GM21515 (cell line): ENCODE measurements around the gene SEMA3F.

Experiments used
- ATAC-seq: cut with Tn5 transposase; IDR thresholded peaks from one replicate; pipeline ENCODE4 v1.9.1; 2021; ENCODE audit not compliant: unreplicated experiment

Gene SEMA3F

GRCh38 chr3:50192124-50192523 lies 37.0 kb downstream of the SEMA3F start:
- no peak for ATAC-seq

DNA sequence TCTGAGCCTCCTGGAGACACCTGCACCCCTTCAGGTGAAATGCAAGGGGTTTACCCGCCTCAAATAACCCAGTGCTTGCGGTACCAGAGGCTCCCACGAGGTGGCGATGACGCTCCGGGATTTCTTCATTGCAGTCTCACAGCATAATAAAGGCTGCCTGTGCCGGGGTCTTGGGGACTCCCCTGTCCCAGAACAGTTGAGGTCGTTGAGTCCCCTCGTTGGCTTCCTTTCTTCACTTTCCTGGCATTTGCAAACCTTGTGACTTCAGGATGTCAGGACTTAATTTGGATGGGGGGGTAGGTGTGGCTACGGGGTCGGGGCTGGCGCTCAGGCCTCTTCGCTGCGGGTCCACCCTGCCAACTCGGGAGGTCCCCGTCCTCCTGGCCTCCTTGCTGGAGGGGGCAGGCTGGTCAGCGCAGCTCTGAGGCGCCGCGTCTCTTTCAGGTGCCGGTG lies 37.6 kb downstream of the SEMA3F start:
- no peak for ATAC-seq

DNA sequence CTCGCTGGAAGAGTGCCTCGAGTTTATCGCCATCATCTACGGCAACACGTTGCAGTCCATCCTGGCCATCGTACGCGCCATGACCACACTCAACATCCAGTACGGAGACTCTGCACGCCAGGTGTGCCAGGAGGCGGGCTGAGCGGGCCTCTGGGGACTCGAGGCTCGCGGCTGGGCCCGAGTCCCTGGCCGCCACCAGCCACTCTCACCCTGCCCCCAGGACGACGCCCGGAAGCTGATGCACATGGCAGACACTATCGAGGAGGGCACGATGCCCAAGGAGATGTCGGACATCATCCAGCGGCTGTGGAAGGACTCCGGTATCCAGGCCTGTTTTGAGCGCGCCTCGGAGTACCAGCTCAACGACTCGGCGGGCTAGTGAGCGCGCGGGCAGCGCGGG lies 38.2 kb downstream of the SEMA3F start:
- no peak for ATAC-seq

DNA sequence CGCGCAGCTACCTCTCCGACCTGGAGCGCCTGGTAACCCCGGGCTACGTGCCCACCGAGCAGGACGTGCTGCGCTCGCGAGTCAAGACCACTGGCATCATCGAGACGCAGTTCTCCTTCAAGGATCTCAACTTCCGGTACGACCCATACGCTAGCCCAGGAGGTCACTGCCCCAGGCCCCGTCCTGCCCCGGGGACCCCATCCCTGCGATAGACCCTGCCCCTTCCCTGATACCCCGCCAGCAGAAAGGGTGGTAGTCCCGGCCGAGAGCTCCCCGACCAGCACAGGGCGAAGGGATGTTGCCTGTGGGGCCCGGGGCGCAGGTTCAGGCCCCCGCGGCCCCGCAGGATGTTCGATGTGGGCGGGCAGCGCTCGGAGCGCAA lies 38.6 kb downstream of the SEMA3F start:
- ATAC-seq, result no peak

- no peak for ATAC-seq
Measured at GRCh38 chr3:50194128-50194902, 39.2 kb downstream of the SEMA3F start.

- no peak for ATAC-seq
Measured at GRCh38 chr3:50194903-50195500, 39.9 kb downstream of the SEMA3F start.

DNA sequence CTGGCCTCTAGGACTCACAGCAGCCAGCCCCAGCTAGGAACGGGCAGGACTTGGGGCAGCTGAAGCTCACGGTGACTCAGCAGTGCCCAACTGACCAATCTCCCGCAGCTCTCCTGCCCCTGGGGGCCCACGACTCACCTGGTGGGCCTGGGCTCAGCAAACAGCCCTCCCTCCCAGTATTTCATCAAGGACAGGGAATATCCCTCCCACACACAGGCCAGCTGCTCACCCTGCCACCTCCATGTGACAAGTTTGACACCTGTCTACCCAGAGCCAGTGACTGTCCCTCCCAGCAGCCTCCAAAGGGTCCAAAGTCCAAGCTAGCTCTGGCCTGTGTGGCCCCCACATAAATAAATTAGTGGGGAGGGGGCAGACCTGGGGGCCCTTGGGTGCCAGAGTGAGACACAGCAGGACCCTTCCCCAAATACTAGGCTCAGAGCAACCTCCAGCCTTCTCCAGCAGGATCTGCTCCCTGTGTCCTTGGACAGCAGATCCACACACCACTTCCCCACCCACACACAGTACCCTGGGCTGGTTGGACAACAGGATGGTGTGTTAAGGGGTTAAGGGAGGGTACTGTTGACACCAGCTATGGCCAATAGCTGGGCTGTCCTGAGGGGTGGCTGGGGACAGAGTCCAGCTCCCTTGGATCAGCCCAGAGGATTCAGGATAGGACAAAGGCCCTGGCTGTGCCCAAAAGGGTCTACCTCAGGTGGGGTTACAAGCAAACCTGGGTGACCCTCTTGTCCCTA lies 40.6 kb downstream of the SEMA3F start:
- no peak for ATAC-seq

GRCh38 chr3:50196253-50196801 lies 41.2 kb downstream of the SEMA3F start:
- no peak for ATAC-seq

GRCh38 chr3:50201573-50202315 lies 46.6 kb downstream of the SEMA3F start:
- no peak for ATAC-seq

GRCh38 chr3:50202353-50203112 lies 47.4 kb downstream of the SEMA3F start:
- ATAC-seq, result no peak

GRCh38 chr3:50203113-50203808 lies 48.1 kb downstream of the SEMA3F start:
- no peak for ATAC-seq

- ATAC-seq, result no peak
Measured at GRCh38 chr3:50203809-50204803, 49.0 kb downstream of the SEMA3F start.

DNA sequence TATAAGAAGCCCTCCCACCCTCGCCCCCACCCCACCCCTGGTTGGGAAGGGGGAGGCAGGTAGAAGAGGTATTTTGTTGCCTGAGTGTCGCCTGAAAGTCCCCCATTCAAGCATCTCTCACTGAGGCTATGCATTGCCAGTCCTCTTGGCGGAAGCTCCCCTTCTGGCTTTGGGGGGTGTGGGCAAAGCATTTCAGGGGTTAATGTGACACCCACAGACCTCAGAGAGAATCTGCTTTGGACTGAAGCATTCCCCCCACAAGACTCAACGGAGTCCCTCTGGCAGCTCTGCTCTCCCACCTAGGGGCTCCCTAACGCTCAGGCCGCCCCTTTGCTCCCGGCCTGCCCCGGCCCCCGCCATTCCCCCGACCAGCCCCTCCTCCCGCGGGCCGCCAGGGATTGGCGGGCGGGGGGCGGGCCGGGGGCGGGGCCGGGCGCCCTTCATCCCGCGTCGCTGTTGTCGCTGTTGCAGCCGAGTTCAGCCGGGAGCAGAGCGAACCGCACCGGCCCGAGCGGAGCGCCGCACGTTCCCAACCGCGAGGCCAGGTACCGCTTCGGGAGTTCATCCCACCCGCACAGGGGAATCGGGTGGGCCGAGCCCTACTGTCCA lies 49.8 kb downstream of the SEMA3F start, which contains the start of gene SLC38A3:
Gene SLC38A3, plus strand, starts transcription at position 468 of the 609 bp plus-strand sequence. CDS start 8,929 bp downstream, outside the sequence.
- no peak for ATAC-seq

- no peak for ATAC-seq
Measured at GRCh38 chr3:50205413-50206276, 50.5 kb downstream of the SEMA3F start.

DNA sequence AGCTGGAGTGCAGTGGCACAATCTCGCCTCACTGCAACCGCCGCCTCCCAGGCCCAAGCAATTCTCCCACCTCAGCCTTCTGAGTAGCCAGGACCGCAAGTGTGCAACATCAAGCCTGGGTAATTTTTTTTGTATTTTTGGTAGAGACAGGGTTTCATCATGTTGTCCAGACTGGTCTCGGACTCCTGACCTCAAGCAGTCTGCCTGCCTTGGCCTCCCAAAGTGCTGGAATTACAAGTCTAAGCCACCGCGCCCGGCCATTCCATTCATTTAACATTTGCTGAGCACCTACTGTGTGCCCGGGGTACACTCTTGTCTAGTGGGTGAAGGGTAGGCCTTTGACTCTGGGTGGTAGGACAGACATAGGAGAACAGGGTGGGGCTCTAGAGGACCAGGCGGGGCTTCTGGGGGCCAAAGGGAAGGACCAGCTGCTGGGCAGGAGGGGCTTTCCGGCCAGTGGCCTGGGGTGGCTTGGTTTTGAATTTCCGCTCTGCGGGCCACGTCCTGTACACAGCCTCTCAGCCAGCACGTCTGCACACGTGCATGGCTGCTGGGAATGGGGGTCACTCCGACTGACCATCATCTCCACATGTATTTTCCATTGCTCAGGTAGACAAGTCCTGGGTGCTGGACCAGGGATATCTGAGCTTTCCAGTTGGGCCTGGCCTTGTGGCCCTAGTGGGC lies 52.4 kb downstream of the SEMA3F start:
- ATAC-seq, result no peak

DNA sequence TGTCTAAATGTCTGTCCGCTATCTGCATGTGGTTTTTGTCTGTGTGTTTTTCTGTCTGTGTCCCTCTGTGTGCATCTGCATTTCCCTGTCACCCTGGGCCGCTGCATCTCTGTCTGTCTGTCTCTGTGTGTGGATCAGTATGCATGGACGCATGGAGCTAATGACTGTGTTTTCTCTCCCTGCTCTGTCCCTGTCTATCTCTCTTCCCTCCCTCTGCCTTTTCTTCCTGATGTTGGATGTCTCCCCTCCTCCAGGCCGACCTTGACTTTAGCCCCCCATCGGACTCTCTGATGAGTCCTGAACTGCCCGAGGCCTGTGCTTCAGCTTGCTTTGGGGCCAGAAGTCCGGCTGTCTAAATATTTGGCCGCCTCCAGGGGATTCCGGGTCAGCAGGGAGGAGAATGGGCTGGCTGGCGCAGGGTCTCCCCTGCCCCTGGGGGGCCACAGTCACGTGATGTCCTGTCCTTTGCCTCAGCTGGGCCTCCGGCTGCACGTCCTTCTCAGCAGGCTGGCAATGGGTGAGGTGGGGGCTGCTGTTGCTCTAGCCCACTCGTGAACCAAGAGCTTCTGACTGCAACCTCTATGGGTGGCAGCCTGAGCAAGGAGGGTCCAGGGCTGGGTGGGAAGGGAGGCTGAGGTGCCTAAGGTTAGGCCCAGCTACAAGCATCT lies 53.7 kb downstream of the SEMA3F start:
- ATAC-seq, result no peak
